GM12801 (cell line): ENCODE measurements around the gene KCNIP1.

Experiments used
- CTCF ChIP-seq: IDR thresholded peaks from one replicate; pipeline ENCODE4 v1.5.1; 2011; ENCODE audit warnings: control low read depth; ENCODE audit not compliant: insufficient read length; ENCODE audit errors: extremely low read depth

KCNIP1 gene

GRCh38 chr5:170491479-170491878 lies 12.3 kb upstream of the KCNIP1 start:
- no peak for TF ChIP-seq CTCF

- no peak for TF ChIP-seq CTCF
Observed at GRCh38 chr5:170493028-170493820, 10.6 kb upstream of the KCNIP1 start.

GRCh38 chr5:170494041-170494440 lies 9.8 kb upstream of the KCNIP1 start:
- TF ChIP-seq CTCF = no peak

- no peak for TF ChIP-seq CTCF
Observed at GRCh38 chr5:170495825-170496661, 7.8 kb upstream of the KCNIP1 start.

- TF ChIP-seq CTCF = no peak
Observed at GRCh38 chr5:170496662-170497028, 7.2 kb upstream of the KCNIP1 start.

GRCh38 chr5:170497311-170498038 lies 6.3 kb upstream of the KCNIP1 start:
- no peak for TF ChIP-seq CTCF

GRCh38 chr5:170498811-170499351 lies 4.9 kb upstream of the KCNIP1 start:
- no peak for TF ChIP-seq CTCF
